Measurements from ENCODE around the gene LIN28B.
"Not testable (repeated sequence)": the region's sequence is repeated elsewhere in the genome, so short reads cannot be mapped to it uniquely, and the experiment has no call there.

The LIN28B gene

DNA sequence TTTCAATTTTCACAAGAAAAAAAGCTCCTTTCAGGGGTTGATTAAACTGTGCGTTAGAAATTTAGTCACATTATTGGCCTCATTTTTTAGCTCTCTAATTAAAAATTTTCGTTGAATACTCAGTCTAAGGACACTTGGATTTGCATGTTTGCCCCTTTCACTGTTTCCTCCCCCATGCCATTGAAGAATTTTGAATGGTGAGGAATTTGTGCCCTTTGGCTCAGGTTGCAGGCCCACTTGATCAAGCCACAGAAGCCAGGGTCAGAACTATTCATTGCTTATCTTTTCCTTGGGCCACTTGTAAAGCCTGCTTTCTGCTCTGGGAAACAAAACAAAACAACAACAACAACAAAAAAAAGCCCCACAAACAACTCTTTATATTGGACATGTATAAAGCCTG, 12.2 kb downstream of the LIN28B start:
- H3K4me1 Mint-ChIP-seq = no peaks in the 10 kb centered on the region
- no peaks in the 10 kb centered on the region for H3K36me3 Mint-ChIP-seq (ENCODE audit: insufficient read depth)
- peaks cover 9% of the 10 kb centered on the region for H3K27me3 Mint-ChIP-seq
- ATAC-seq (replicated peaks; ENCODE audit: extremely low read depth, poor library complexity, severe bottlenecking) (no peak), DNase-seq (ENCODE audit: low spot score in 2 of 2) (no peak)
- H3K4me3 Mint-ChIP-seq = no peak overlapping the region
- no peak overlapping the region for H3K27ac Mint-ChIP-seq (ENCODE audit: low read depth)
- H3K9me3 Mint-ChIP-seq = no peaks in the 10 kb centered on the region

- Mint-ChIP-seq H3K4me3 (no peak overlapping the region), H3K27ac (ENCODE audit: low read depth) (no peak overlapping the region), H3K4me1 (no peaks in the 10 kb centered on the region), H3K27me3 (peaks cover 9% of the 10 kb centered on the region), H3K36me3 (ENCODE audit: insufficient read depth) (no peaks in the 10 kb centered on the region), H3K9me3 (no peaks in the 10 kb centered on the region)
- ATAC-seq (replicated peaks; ENCODE audit: extremely low read depth, poor library complexity, severe bottlenecking) (no peak), DNase-seq (ENCODE audit: low spot score in 2 of 2) (no peak)
These were observed 13.1 kb downstream of the LIN28B start for GRCh38 chr6:104969785-104970581.

- Mint-ChIP-seq H3K9me3 (no peaks in the 10 kb centered on the region), H3K27ac (ENCODE audit: low read depth) (no peak overlapping the region), H3K36me3 (ENCODE audit: insufficient read depth) (peaks cover 1% of the 10 kb centered on the region), H3K27me3 (peaks cover 9% of the 10 kb centered on the region), H3K4me3 (no peak overlapping the region), H3K4me1 (no peaks in the 10 kb centered on the region)
- ATAC-seq (replicated peaks; ENCODE audit: extremely low read depth, poor library complexity, severe bottlenecking) (no peak), DNase-seq (ENCODE audit: low spot score in 2 of 2) (no peak)
These were observed 16.5 kb downstream of the LIN28B start for GRCh38 chr6:104973404-104973803.

DNA sequence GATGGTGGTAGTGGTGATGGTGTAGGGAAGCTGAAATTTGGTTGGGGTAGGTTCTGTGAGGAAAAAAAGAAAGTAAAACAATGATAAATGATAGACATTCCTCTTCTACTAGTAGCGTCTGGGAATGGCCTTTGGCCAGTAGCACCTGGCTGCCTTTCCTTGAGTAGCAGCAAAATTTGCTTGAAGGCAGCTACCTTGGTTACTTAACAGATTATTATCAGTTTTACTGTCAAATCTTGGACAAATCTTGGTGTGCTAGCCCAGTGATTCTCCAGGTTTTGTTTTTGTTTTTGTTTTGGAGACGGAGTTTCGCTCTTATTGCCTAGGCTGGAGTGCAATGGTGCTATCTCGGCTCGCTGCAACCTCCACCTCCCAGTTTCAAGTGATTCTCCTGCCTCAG, 26.4 kb downstream of the LIN28B start:
- Mint-ChIP-seq H3K27me3 (peaks cover 15% of the 10 kb centered on the region), H3K36me3 (ENCODE audit: insufficient read depth) (no peaks in the 10 kb centered on the region), H3K4me1 (no peaks in the 10 kb centered on the region), H3K9me3 (no peaks in the 10 kb centered on the region), H3K27ac (ENCODE audit: low read depth) (no peak overlapping the region), H3K4me3 (no peak overlapping the region)
- DNase-seq (ENCODE audit: low spot score in 2 of 2) = no peak
- no peak for ATAC-seq (replicated peaks; ENCODE audit: extremely low read depth, poor library complexity, severe bottlenecking)

GRCh38 chr6:104983776-104984175, 26.9 kb downstream of the LIN28B start:
- no peaks in the 10 kb centered on the region for H3K4me1 Mint-ChIP-seq
- H3K9me3 Mint-ChIP-seq = no peaks in the 10 kb centered on the region
- H3K36me3 Mint-ChIP-seq (ENCODE audit: insufficient read depth) = no peaks in the 10 kb centered on the region
- H3K27me3 Mint-ChIP-seq = peaks cover 18% of the 10 kb centered on the region
- DNase-seq (ENCODE audit: low spot score in 2 of 2) (no peak), ATAC-seq (replicated peaks; ENCODE audit: extremely low read depth, poor library complexity, severe bottlenecking) (no peak)
- no peak overlapping the region for H3K27ac Mint-ChIP-seq (ENCODE audit: low read depth)
- H3K4me3 Mint-ChIP-seq = no peak overlapping the region

DNA sequence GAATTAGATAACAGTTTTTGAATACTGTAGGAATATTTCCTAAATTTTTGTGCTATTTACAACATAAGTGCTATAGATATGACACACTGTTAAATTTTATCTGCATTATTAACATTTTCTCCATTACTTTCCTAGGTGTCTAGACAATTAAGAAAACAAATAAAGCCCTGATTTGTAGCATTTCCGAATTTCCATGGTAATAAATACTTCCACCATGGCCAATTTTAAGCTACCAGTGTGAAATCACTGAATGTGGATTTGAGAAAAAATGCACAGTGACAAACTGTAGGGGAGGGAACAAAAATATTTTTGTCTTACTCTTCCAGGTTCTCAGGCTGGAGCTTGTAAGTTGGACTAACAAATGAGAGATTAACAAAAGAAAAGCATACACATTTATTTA, 27.9 kb downstream of the LIN28B start:
- Mint-ChIP-seq H3K9me3 (no peaks in the 10 kb centered on the region), H3K4me1 (no peaks in the 10 kb centered on the region), H3K4me3 (no peak overlapping the region), H3K27me3 (peaks cover 25% of the 10 kb centered on the region), H3K27ac (ENCODE audit: low read depth) (no peak overlapping the region), H3K36me3 (ENCODE audit: insufficient read depth) (no peaks in the 10 kb centered on the region)
- DNase-seq (ENCODE audit: low spot score in 2 of 2) (no peak), ATAC-seq (replicated peaks; ENCODE audit: extremely low read depth, poor library complexity, severe bottlenecking) (no peak)

GRCh38 chr6:104985875-104986274, 29.0 kb downstream of the LIN28B start:
- H3K4me3 Mint-ChIP-seq; H3K9me3 Mint-ChIP-seq; ATAC-seq (replicated peaks; ENCODE audit: extremely low read depth, poor library complexity, severe bottlenecking); DNase-seq (ENCODE audit: low spot score in 2 of 2); H3K36me3 Mint-ChIP-seq (ENCODE audit: insufficient read depth); H3K4me1 Mint-ChIP-seq; H3K27ac Mint-ChIP-seq (ENCODE audit: low read depth): not testable (repeated sequence)
- peaks cover 21% of the 10 kb centered on the region for H3K27me3 Mint-ChIP-seq

DNA sequence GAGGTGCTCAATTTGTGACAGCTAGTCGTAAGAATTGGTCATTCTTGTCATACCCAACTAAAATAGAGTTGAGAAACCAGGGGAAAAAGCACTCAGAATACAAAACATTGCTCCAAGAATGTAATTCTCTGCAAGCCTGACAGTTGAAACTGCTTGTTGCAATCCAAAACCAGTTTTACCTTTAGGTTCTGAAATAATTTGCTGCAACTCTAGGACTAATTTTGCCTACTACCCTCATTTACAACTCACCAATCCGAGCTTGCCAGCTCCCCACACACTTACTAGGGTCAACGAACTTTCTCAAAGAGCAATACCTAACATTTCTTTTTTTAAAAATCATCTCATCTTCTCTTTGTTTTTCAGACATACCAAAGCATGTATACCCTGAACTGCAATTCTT, 29.7 kb downstream of the LIN28B start:
- H3K27ac Mint-ChIP-seq (ENCODE audit: low read depth) = no peak overlapping the region

GRCh38 chr6:104987218-104987617, 30.3 kb downstream of the LIN28B start:
- Mint-ChIP-seq H3K4me1 (no peaks in the 10 kb centered on the region), H3K4me3 (no peak overlapping the region), H3K9me3 (no peaks in the 10 kb centered on the region), H3K36me3 (ENCODE audit: insufficient read depth) (no peaks in the 10 kb centered on the region), H3K27me3 (peaks cover 10% of the 10 kb centered on the region), H3K27ac (ENCODE audit: low read depth) (no peak overlapping the region)
- DNase-seq (ENCODE audit: low spot score in 2 of 2) (no peak), ATAC-seq (replicated peaks; ENCODE audit: extremely low read depth, poor library complexity, severe bottlenecking) (no peak)

More for the DNA sequence above, 29.7 kb downstream of the LIN28B start:
- Mint-ChIP-seq H3K9me3 (no peaks in the 10 kb centered on the region), H3K4me3 (no peak overlapping the region), H3K36me3 (ENCODE audit: insufficient read depth) (no peaks in the 10 kb centered on the region), H3K4me1 (no peaks in the 10 kb centered on the region), H3K27me3 (peaks cover 14% of the 10 kb centered on the region)
- no peak for ATAC-seq (replicated peaks; ENCODE audit: extremely low read depth, poor library complexity, severe bottlenecking)
- DNase-seq (ENCODE audit: low spot score in 2 of 2) = no peak

- ATAC-seq (replicated peaks; ENCODE audit: extremely low read depth, poor library complexity, severe bottlenecking) = no peak
These were observed 33.2 kb downstream of the LIN28B start for GRCh38 chr6:104990085-104990484.

DNA sequence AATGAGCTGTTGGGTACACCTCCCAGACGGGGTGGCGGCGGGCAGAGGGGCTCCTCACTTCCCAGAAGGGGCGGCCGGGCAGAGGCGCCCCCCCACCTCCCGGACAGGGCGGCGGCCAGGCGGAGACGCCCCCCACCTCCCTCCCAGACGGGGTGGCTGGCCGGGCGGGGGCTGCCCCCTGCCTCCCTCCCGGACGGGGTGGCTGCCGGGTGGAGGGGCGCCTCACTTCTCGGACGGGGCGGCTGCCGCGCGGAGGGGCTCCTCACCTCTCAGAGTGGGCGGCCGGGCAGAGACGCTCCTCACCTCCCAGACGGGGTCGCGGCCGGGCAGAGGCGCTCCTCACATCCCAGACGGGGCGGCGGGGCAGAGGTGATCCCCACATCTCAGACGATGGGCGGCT, 34.2 kb downstream of the LIN28B start:
- DNase-seq (ENCODE audit: low spot score in 2 of 2); H3K27ac Mint-ChIP-seq (ENCODE audit: low read depth); H3K4me3 Mint-ChIP-seq; H3K4me1 Mint-ChIP-seq; H3K9me3 Mint-ChIP-seq; ATAC-seq (replicated peaks; ENCODE audit: extremely low read depth, poor library complexity, severe bottlenecking); H3K36me3 Mint-ChIP-seq (ENCODE audit: insufficient read depth); H3K27me3 Mint-ChIP-seq: not testable (repeated sequence)

More at GRCh38 chr6:104990085-104990484, 33.2 kb downstream of the LIN28B start:
- Mint-ChIP-seq H3K27ac (ENCODE audit: low read depth) (no peak overlapping the region), H3K27me3 (peaks cover 10% of the 10 kb centered on the region), H3K4me1 (no peaks in the 10 kb centered on the region), H3K4me3 (no peak overlapping the region), H3K36me3 (ENCODE audit: insufficient read depth) (no peaks in the 10 kb centered on the region), H3K9me3 (no peaks in the 10 kb centered on the region)
- no peak for DNase-seq (ENCODE audit: low spot score in 2 of 2)

- H3K36me3 Mint-ChIP-seq (ENCODE audit: insufficient read depth); ATAC-seq (replicated peaks; ENCODE audit: extremely low read depth, poor library complexity, severe bottlenecking); DNase-seq (ENCODE audit: low spot score in 2 of 2); H3K4me1 Mint-ChIP-seq; H3K9me3 Mint-ChIP-seq; H3K4me3 Mint-ChIP-seq; H3K27ac Mint-ChIP-seq (ENCODE audit: low read depth); H3K27me3 Mint-ChIP-seq: not testable (repeated sequence)
These were observed 36.7 kb downstream of the LIN28B start for GRCh38 chr6:104993576-104993975.

DNA sequence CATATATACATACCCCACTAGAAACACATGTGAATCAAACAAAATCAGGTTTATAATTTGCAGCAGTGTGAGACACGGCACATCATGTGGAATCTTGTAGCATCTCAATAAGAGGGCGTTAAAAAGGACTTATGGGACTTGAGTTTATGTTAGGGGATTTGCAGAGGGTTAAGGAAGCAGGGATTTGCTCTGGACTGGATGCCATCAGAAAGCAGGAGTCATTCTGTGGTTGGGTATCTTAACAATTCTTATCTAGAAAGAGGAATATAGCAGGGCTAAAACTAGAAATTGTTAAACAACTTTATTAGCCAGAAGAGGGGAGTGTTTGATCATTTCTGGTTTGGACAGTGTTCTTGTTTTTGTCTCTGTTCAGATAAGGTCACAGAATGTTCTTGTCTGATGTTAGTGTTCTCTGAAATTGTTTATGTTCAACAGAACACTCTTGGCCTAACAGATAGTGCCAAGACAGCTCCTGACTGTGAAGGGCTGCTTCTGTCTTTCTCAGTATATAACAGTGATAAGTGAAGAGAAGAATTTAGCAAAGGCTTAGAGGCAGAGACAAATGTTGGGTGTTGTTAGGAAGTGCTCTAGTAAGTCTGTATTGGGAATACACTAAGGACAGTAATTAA, 39.2 kb downstream of the LIN28B start:
- DNase-seq (ENCODE audit: low spot score in 2 of 2) = no peak
- Mint-ChIP-seq H3K4me1 (no peaks in the 10 kb centered on the region), H3K9me3 (no peaks in the 10 kb centered on the region), H3K4me3 (no peak overlapping the region), H3K27me3 (peaks cover 2% of the 10 kb centered on the region), H3K36me3 (ENCODE audit: insufficient read depth) (peaks cover 2% of the 10 kb centered on the region), H3K27ac (ENCODE audit: low read depth) (no peak overlapping the region)
- ATAC-seq (replicated peaks; ENCODE audit: extremely low read depth, poor library complexity, severe bottlenecking) = no peak
